SK-N-MC (cell line): ENCODE measurements around the gene SNAP47.

Source experiments
- EZH2 ChIP-seq: fragments of 200-600 bp; sonication (generic); IDR thresholded peaks from one replicate; pipeline ENCODE4 v1.6.1; 2017; ENCODE audit warnings: antibody characterized with exemption
- FOXP2 ChIP-seq: optimal IDR thresholded peaks from 2 replicates; pipeline ENCODE3; 2011; ENCODE audit warnings: mild to moderate bottlenecking, moderate library complexity; ENCODE audit not compliant: insufficient read depth; ENCODE audit errors: extremely low read length, control extremely low read depth
- POLR2AphosphoS5 ChIP-seq: IDR thresholded peaks from 2 replicates; pipeline ENCODE4 v1.6.1; 2012; ENCODE audit warnings: mild to moderate bottlenecking, low read depth, low read length, borderline replicate concordance

GRCh38 chr1:227777646-227778045, 42.4 kb downstream of the SNAP47 start:
- TF ChIP-seq POLR2AphosphoS5, result no peak
- no peak for TF ChIP-seq EZH2
- TF ChIP-seq FOXP2, result no peak
